ENCODE results near the gene RMI2.

GRCh38 chr16:11354733-11355574, 9.7 kb downstream of the RMI2 start:
- TF ChIP-seq CTCF (IDR thresholded peaks at IDR 0.05) (no peak), EP300 (IDR thresholded peaks at IDR 0.05) (no peak)
